Measurements from ENCODE around the gene RAMP3. TPM values are rescaled to one million over a fixed set of nuclear protein-coding genes. Genes with fewer than 3 reads are reported as not detected.
A peak's percentile ranks its signal among the peaks of the same experiment; 100 is the strongest.

The RAMP3 gene
- total and polyA plus RNA-seq, 9 of the 15 experiments (the other 6 are each of a cell fraction or from before 2014, with no cell fraction given), result not detected

- Histone ChIP-seq H3K9me3 (replicated peaks; ENCODE audit: control insufficient read depth, insufficient read depth, low read depth, low read length) (no peaks in the 10 kb centered on the region), H3K9me1 (ENCODE audit: control insufficient read depth, insufficient read depth, low read length) (no peaks in the 10 kb centered on the region), H3K79me2 (ENCODE audit: control insufficient read depth, insufficient read depth, low read length) (no peaks in the 10 kb centered on the region), H3K4me2 (ENCODE audit: insufficient read depth, low read length) (no peak overlapping the region), H3K27ac (ENCODE audit: extremely low read depth, low read depth, low read length) (no peak overlapping the region), H2AFZ (ENCODE audit: low read depth, low read length) (no peak overlapping the region), H3K4me3 (no peak overlapping the region), H3K36me3 (ENCODE audit: control insufficient read depth, insufficient read depth, low read length) (no peaks in the 10 kb centered on the region), H3K4me1 (replicated peaks in 1 of 2; ENCODE audit: control insufficient read depth in 2 of 2, insufficient read depth in 2 of 2, low read length in 2 of 2) (0 out of 5 replicates have a peak, but pooled peaks cover 0 to 3% of the 10 kb centered on the region in 2 experiments), H3K27me3 (ENCODE audit: control insufficient read depth in 2 of 2, insufficient read depth in 2 of 2, low read length in 2 of 2) (peaks cover 16 to 66% of the 10 kb centered on the region in 2 experiments; a peak in 4 of 5 replicates), H3K9ac (ENCODE audit: insufficient read depth in 1 of 2, low read depth in 2 of 2, low read length in 2 of 2) (no peak overlapping the region), H4K20me1 (replicated peaks; ENCODE audit: control insufficient read depth, insufficient read depth, low read length) (peaks cover 10% of the 10 kb centered on the region; the same call in 1 of the 2 replicates)
- no TSS peak for BruUV-seq (replicated peaks)
- in situ Hi-C loops (cut with MboI), result no loop called here
- POLR2A ChIA-PET, result interaction anchor here (0.6 kb wide), 1 partner anchor 20 kb away, joined by 3 read pairs; no protein-coding TSS in a partner anchor
- WGBS (ENCODE audit: insufficient coverage, low coverage, missing lambda C conversion rate), result 2% methylated on average over 3 of the region's 3 CpGs
- ATAC-seq (no peak), FAIRE-seq (no peak), DNase-seq (ENCODE audit: extremely low read depth in 1 of 4, low spot score in 3 of 4) (no peak)
- TF ChIP-seq USF2 (CRISPR knock-in tag; IDR thresholded peaks at IDR 0.05) (no peak), CEBPB (tag; IDR thresholded peaks at IDR 0.05) (0 out of 2 replicates have a peak, but pooled peaks have one; percentile 11)
- CTCF ChIA-PET (ENCODE audit: low intra/inter-chr PET ratio), result no interaction called here
- intact Hi-C loops (cut with micrococcal nuclease), result no loop called here
Measured at GRCh38 chr7:45185864-45186250, 28.3 kb downstream of the RAMP3 start.

GRCh38 chr7:45186261-45186813 is 28.7 kb downstream of the RAMP3 start:
- POLR2A ChIA-PET, result no interaction called here
- BruUV-seq (replicated peaks), result no TSS peak
- no peak overlapping the region for H3K27ac ChIP-seq (ENCODE audit: extremely low read depth, low read depth, low read length)
- no peak overlapping the region for H3K4me2 ChIP-seq (ENCODE audit: insufficient read depth, low read length)
- in situ Hi-C loops (cut with MboI) (no loop called here), intact Hi-C loops (cut with micrococcal nuclease) (no loop called here)
- WGBS (ENCODE audit: insufficient coverage, low coverage, missing lambda C conversion rate), result 1% methylated on average over 11 of the region's 11 CpGs
- no peak for TF ChIP-seq NFIX (CRISPR knock-in tag; IDR thresholded peaks at IDR 0.05; ENCODE audit: low read depth)
- no peak for TF ChIP-seq ARID4B (CRISPR knock-in tag; IDR thresholded peaks at IDR 0.05)
- TF ChIP-seq SETDB1 (IDR thresholded peaks at IDR 0.05; ENCODE audit: low read length), result no peak
- H3K27me3 ChIP-seq (ENCODE audit: control insufficient read depth in 2 of 2, insufficient read depth in 2 of 2, low read length in 2 of 2), result peaks cover 19 to 71% of the 10 kb centered on the region in 2 experiments; a peak in 4 of 5 replicates
- H2AFZ ChIP-seq (ENCODE audit: low read depth, low read length), result no peak overlapping the region
- 0 out of 5 replicates have a peak, but pooled peaks cover 0 to 3% of the 10 kb centered on the region in 2 experiments for H3K4me1 ChIP-seq (replicated peaks in 1 of 2; ENCODE audit: control insufficient read depth in 2 of 2, insufficient read depth in 2 of 2, low read length in 2 of 2)
- no peaks in the 10 kb centered on the region for H3K36me3 ChIP-seq (ENCODE audit: control insufficient read depth, insufficient read depth, low read length)
- no peak overlapping the region for H3K9ac ChIP-seq (ENCODE audit: insufficient read depth in 1 of 2, low read depth in 2 of 2, low read length in 2 of 2)
- ATAC-seq, result no peak
- no peaks in the 10 kb centered on the region for H3K79me2 ChIP-seq (ENCODE audit: control insufficient read depth, insufficient read depth, low read length)
- H3K4me3 ChIP-seq, result no peak overlapping the region
- H3K9me1 ChIP-seq (ENCODE audit: control insufficient read depth, insufficient read depth, low read length), result no peaks in the 10 kb centered on the region
- FAIRE-seq, result no peak
- DNase-seq (ENCODE audit: extremely low read depth in 1 of 4, low spot score in 3 of 4), result peak in 1 of 4 experiments; percentile 7
- H3K9me3 ChIP-seq (replicated peaks; ENCODE audit: control insufficient read depth, insufficient read depth, low read depth, low read length), result no peaks in the 10 kb centered on the region
- peaks cover 9% of the 10 kb centered on the region; the same call in 1 of the 2 replicates for H4K20me1 ChIP-seq (replicated peaks; ENCODE audit: control insufficient read depth, insufficient read depth, low read length)
- CTCF ChIA-PET (ENCODE audit: low intra/inter-chr PET ratio), result no interaction called here
